K562 (cell line): ENCODE data around the gene PGGHG. TPM values are rescaled to one million over a fixed set of nuclear protein-coding genes. Genes with fewer than 3 reads are reported as not detected.
A peak's percentile ranks its signal among the peaks of the same experiment; 100 is the strongest.

Experiments used
- ATF3 ChIP-seq, 2 experiments: fragments of 450-650 bp in 1 of 2; sonication (generic) in 1 of 2; formaldehyde crosslinking in 1 of 2; IDR thresholded peaks in 1 of 2; conservative IDR thresholded peaks in 1 of 2; 2 replicates each; pipeline versions ENCODE4 v1.6.1 to v1.8.1; 2016 to 2023; ENCODE audit warnings: mild to moderate bottlenecking in 2 of 2, moderate library complexity in 2 of 2, inconsistent platforms in 1 of 2, missing genetic modification reagents in 1 of 2
- ATF4 ChIP-seq: fragments of 450-650 bp; formaldehyde crosslinking; IDR thresholded peaks from 2 replicates; pipeline ENCODE4 v1.4.0; 2022; ENCODE audit warnings: mild to moderate bottlenecking, moderate library complexity
- MEF2D ChIP-seq: conservative IDR thresholded peaks from 2 replicates; pipeline ENCODE4 v1.6.1; 2016; ENCODE audit warnings: low read depth, missing genetic modification characterization, missing compliant biosample characterization
- PBX2 ChIP-seq, 2 experiments: IDR thresholded peaks in 1 of 2; conservative IDR thresholded peaks in 1 of 2; 2 replicates each; pipeline ENCODE4 v1.6.1; 2016; ENCODE audit warnings: low read depth in 2 of 2, mild to moderate bottlenecking in 1 of 2, missing compliant biosample characterization in 1 of 2, missing genetic modification characterization in 1 of 2, moderate library complexity in 1 of 2
- SMARCA4 ChIP-seq: fragments of 450-650 bp; IDR thresholded peaks from 2 replicates; pipeline ENCODE4 v1.6.1; 2016
- STAT6 ChIP-seq: sonication (generic); formaldehyde crosslinking; IDR thresholded peaks from 2 replicates; pipeline ENCODE4 v1.8.1; 2023; ENCODE audit warnings: mild to moderate bottlenecking, missing genetic modification reagents
- ZC3H11A ChIP-seq: IDR thresholded peaks from 2 replicates; pipeline ENCODE4 v1.6.1; 2012; ENCODE audit warnings: low read depth, low read length, improper control_type of control experiment
- ZNF561 ChIP-seq: fragments of 450-650 bp; formaldehyde crosslinking; conservative IDR thresholded peaks from 2 replicates; pipeline ENCODE4 v1.4.0; 2020; ENCODE audit warnings: mild to moderate bottlenecking, moderate library complexity
- polyA plus RNA-seq, 8 experiments: library from polyadenylated mRNA; depleted of rRNA in 4 of 8; stranded (reverse) in 5 of 8; unstranded in 3 of 8; fragments of >200 nt; fragmentation: Nextera tagmentation in 2 of 8; fragmentation: Illumina TruSeq in 1 of 8; extraction: Ambion mirVana in 2 of 8; extraction: Trizol in 1 of 8; gene quantifications; 2 replicates each; pipeline versions ENCODE4 v1.2.1 to v1.2.3, GENCODE V29; 2011 to 2014; ENCODE audit warnings: inconsistent platforms in 1 of 8, missing spikeins in 1 of 8
- total RNA-seq, 7 experiments: library from RNA; depleted of rRNA in 6 of 7; stranded (reverse); fragments of >200 nt in 6 of 7; fragmentation: Illumina TruSeq in 2 of 7; extraction: Trizol in 2 of 7; gene quantifications; 2 replicates each; pipeline versions ENCODE4 v1.2.1 to v1.2.3, GENCODE V29; 2011 to 2021; ENCODE audit warnings: low replicate concordance in 1 of 7

The PGGHG gene
- total and polyA plus RNA-seq, 9 of the 15 experiments (the other 6 are each of a cell fraction or from before 2014, with no cell fraction given): 0.38 to 85.1 (median 18.1) TPM

GRCh38 chr11:269146-269890 lies 19.6 kb upstream of the PGGHG start (continued):
- TF ChIP-seq ATF3 (IDR thresholded peaks at IDR 0.05) (peak; percentile 96), ATF3 (CRISPR knock-in tag; conservative IDR thresholded peaks at IDR 0.05) (peak; percentile 70), STAT6 (no peak), ZNF561 (CRISPR knock-in tag) (no peak), MEF2D (tag) (peak; percentile 34; the same call in 1 of the 2 replicates), SMARCA4 (peak; percentile 58; the same call in 1 of the 2 replicates), PBX2 (CRISPR knock-in tag; IDR thresholded peaks at IDR 0.05; ENCODE audit: low read depth) (no peak), PBX2 (tag; conservative IDR thresholded peaks at IDR 0.05; ENCODE audit: low read depth) (peak; percentile 83), ATF4 (CRISPR knock-in tag) (peak; percentile 96), ZC3H11A (no peak)
- TF ChIP-seq, all 486 proteins: peak for 109
